Fibroblast of the aortic adventitia (primary cell): Measurements from ENCODE around the gene RHOA. TPM values are rescaled to one million over a fixed set of nuclear protein-coding genes. Genes with fewer than 3 reads are reported as not detected.

Source experiments
- DNase-seq: peaks from one replicate; pipeline ENCODE4 v3.0.0-alpha.2; 2010; ENCODE audit warnings: low read depth
- H3K4me3 ChIP-seq: 2 replicates; pipeline ENCODE4 v1.5.1; 2011; ENCODE audit warnings: low read depth, mild to moderate bottlenecking, control low read depth, low read length, moderate library complexity
- CTCF ChIP-seq: IDR thresholded peaks from 2 replicates; pipeline ENCODE4 v1.5.1; 2011; ENCODE audit warnings: mild to moderate bottlenecking, low read length, control low read depth, inconsistent platforms; ENCODE audit not compliant: insufficient read depth
- total RNA-seq: library from RNA; depleted of rRNA; stranded (reverse); fragments of >200 nt; gene quantifications from 2 replicates; pipeline ENCODE4 v1.2.3, GENCODE V29; 2012; ENCODE audit warnings: low replicate concordance

The RHOA gene
- total RNA-seq, 1 donor = 643 TPM

- no peak for TF ChIP-seq CTCF
These were observed 41.8 kb upstream of the RHOA start for GRCh38 chr3:49453621-49454020.

GRCh38 chr3:49445391-49445790 lies 33.6 kb upstream of the RHOA start:
- H3K4me3 ChIP-seq = no peak overlapping the region
- no peak for DNase-seq
- TF ChIP-seq CTCF = no peak

More at GRCh38 chr3:49453621-49454020, 41.8 kb upstream of the RHOA start:
- DNase-seq = no peak
- H3K4me3 ChIP-seq = no peak overlapping the region

- DNase-seq = no peak
- no peak overlapping the region for H3K4me3 ChIP-seq
- TF ChIP-seq CTCF = no peak
These were observed 23.0 kb upstream of the RHOA start for GRCh38 chr3:49434731-49435130.

GRCh38 chr3:49428752-49429080 lies 16.9 kb upstream of the RHOA start:
- H3K4me3 ChIP-seq = peak overlapping the region; percentile 80
- TF ChIP-seq CTCF = no peak
- no peak for DNase-seq

GRCh38 chr3:49427586-49427985 lies 15.8 kb upstream of the RHOA start:
- TF ChIP-seq CTCF = no peak
- no peak overlapping the region for H3K4me3 ChIP-seq
- DNase-seq = no peak

- no peak overlapping the region for H3K4me3 ChIP-seq
- TF ChIP-seq CTCF = no peak
- no peak for DNase-seq
These were observed 13.0 kb upstream of the RHOA start for GRCh38 chr3:49424816-49425215.

- TF ChIP-seq CTCF = no peak
- DNase-seq = no peak
- no peak within 1 kb of the TSS for H3K4me3 ChIP-seq
These were observed 10.8 kb upstream of the RHOA start, which contains the start of gene AMT for GRCh38 chr3:49422379-49423248. Gene AMT (minus strand): TSS chr3:49422473. CDS start chr3:49422450, 23 bp downstream.
